HG02763 (cell line): ENCODE results near the gene LGALS9.
A peak's percentile ranks its signal among the peaks of the same experiment; 100 is the strongest.
"Not testable (repeated sequence)": the region's sequence is repeated elsewhere in the genome, so short reads cannot be mapped to it uniquely, and the experiment has no call there.

Experiments used
- ATAC-seq: cut with Tn5 transposase; IDR thresholded peaks from one replicate; pipeline ENCODE4 v1.9.1; 2021; ENCODE audit warnings: mild to moderate bottlenecking, moderate library complexity; ENCODE audit not compliant: unreplicated experiment

Gene LGALS9

GRCh38 chr17:27627514-27627913 is 3.5 kb upstream of the LGALS9 start:
- ATAC-seq, result no peak

- no peak for ATAC-seq
These were observed 2.6 kb upstream of the LGALS9 start for GRCh38 chr17:27628376-27628775.

DNA sequence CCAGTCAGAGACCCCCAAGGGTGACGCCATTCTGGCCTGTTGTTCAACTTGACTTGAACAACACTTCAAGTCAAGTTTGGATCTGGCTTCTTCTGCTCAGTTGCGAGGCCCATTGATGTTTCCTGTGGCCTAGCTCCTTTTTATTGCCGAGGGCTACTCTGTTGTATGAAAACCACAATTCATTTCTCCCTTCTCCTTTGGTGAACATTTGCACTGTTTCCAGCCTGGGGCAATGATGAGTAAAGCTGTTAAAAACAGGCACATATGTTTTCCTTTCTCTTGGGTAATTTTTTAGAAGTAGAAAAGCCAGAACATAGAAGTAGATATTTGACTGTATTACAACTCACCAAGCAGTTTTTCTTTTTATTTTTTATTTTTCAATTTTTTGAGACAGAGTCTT is 1.7 kb upstream of the LGALS9 start:
- ATAC-seq, result not testable (repeated sequence)

- peak; percentile 38 for ATAC-seq
These were observed 398 bp downstream of the LGALS9 start for GRCh38 chr17:27631411-27631760.

DNA sequence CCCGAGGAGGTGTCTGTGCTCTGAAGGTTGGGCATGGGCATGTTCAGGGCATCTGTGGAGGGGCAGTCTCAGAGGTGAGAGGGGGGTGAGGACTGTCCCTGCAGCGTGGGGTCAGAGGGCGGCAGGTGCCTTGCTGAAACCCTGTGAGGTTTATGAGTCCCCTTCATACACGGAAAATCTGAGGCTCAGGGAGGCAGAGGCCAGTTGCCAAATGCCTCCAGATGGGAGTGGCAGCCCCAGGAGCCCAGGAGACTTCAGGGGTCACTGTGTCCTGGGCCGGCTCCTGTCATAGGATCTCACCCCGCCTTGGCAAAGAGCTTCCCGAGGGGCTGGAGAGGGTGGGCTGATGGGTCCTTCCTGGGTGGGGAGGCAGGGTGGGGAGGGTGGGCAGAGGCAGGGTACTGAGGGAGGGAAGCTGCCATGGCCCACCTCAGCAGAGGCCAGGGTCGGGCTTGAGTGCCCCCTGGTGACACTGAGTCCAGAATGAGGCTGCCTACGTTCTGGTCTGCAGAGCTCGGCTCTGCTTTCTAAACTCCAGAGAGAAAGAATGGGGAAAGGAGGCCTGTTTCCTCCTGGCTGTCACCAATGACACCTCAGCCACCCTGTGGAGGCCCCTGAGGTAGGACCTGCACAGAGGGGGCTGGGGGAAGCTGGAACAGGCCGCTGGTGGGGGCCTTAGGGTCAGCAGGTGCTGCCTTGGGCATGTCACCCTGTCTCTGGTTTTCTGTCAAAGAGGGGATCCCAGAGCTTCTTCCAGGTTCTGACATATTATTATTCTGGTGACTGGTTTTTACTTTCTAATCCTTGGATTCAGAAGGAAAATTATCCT is 1.1 kb downstream of the LGALS9 start:
- ATAC-seq, result no peak

DNA sequence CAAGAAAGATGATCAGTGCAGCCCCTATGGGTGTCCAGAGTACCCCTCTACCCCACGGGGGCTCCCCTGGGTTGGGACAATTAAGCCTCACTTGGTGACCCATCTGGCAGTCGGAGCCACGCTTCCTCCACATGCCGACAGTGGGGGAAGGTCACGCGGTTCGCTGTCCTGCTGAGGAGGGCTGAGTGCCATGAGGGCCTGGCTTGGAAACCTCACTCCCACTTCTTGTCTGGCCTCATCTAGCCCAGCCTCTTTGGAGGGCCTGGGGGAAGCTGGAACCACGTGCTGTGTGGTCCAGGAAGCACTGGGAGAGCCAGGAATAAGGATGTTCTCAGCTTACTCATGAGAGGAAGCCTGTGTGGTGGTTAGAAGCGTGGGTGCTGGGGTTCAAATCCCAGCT is 1.8 kb downstream of the LGALS9 start:
- ATAC-seq, result not testable (repeated sequence)

DNA sequence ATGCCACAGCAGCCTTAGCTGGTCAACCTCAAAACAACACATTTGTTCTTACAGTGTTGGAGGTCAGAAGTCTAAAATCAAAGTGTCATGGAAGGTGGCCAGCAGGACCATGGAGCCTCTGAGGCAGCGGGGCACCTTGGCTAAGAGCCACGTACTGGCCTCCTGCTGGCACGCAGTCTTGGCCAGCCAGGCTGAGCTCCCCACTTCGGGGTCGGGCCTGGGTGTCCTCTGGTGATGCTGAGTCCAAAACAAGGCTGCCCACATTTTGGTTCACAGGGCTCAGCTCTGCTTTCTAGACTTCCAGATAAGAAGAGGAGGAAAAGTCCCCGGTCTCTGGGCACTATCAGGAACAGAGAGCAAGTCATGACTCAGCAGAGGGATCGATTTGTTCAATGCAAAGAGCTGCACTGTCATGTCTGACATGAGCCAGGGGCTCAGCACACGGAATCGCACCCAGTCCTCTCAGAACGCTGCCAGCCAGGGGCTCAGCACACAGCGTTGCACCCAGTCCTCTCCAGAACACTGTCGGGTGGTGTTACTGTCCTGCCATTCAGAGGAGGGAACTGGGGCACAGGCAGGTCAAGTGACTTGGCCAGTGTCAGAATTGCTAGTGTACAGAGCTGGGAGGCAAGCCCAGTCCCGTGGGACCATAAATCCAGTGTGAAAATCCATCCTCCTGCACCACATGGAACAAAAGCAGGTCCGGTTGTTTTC is 2.5 kb downstream of the LGALS9 start:
- ATAC-seq, result no peak

- no peak for ATAC-seq
These were observed 3.0 kb downstream of the LGALS9 start for GRCh38 chr17:27634026-27634335.

DNA sequence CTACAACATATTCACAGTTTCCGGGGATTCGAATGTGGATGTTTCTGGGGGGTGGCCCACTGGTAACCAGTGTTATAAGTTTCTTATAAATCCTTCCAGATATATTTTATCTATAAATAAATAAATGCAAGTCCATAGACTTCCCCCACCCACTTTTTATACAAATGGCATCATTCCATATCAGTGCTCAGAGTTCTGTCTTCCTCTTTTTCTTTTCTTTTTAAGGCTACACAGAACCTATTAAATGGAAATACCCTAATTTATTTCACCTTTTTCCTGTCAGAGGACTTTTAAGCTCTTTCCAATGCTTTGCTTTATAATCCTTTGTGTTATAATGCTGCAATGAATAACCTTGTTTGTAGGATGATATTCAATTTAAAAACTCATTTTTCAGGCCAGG is 3.8 kb downstream of the LGALS9 start:
- no peak for ATAC-seq

- no peak for ATAC-seq
These were observed 4.4 kb downstream of the LGALS9 start for GRCh38 chr17:27635275-27635823.

DNA sequence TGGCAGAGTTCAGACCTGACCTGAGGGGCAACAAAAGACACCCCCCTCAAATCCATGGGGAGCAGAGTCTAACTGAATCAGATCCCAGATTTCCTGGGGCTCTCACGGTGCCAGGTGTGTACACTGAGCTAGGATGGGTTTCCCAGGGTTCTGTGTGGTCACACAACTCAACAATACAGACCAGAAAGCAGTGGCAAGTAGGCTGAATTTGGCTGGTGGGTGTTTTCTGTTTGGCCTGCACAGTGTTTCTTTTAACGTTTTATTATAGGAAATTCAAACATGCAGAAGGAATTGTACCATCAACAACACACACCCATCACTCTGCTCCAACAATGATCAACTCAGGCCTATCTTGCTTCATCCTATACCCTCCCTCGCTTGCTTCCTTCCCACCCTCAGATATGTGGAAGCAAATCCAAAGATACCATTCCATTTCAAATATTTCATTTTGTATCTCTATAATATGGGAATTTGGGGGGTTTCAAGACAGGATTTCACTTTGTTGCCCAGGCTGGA is 5.1 kb downstream of the LGALS9 start:
- not testable (repeated sequence) for ATAC-seq

DNA sequence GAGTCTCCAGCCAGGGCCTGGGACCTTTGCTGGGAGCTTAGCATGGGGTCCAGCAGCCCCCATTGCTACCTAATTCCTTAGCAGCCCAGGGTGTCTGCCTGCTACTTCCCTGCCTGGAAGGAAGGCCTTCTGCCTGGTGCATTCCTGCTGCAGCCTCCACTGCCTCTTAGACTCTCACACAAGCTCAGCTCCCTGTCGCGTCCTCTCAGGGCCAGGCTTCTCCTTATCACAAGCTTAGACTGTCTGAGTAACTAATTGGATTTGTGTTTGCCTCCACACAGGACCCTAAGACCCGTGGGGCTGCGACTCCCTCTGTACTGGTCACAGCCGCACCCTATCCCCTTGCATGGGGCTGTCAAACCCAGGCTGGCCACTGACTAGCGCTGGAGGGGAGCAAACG is 6.8 kb downstream of the LGALS9 start:
- not testable (repeated sequence) for ATAC-seq

DNA sequence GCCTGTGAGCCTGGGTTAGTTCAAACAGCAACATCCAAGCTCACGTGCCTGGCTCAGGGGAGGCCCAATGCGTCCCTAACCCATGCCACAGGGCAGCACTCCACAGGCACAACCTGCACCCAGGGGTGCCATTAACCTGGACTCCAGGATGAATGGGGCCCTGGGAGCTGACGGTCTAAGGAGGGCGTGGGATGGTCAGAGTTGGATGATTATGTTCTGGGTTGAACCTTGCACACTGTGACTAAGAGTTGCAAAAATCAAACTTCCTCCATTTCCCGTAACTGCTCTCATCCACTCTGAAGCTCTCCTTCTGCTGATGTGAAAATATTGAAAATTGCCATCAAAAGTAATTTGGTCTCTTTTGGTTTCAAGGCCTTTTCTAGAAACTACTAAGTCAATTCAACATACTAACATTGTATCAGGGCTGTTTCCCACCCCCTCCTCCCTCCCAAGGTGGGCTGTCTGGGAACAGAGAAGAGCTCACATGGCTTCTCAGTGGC is 7.5 kb downstream of the LGALS9 start:
- ATAC-seq, result not testable (repeated sequence)

DNA sequence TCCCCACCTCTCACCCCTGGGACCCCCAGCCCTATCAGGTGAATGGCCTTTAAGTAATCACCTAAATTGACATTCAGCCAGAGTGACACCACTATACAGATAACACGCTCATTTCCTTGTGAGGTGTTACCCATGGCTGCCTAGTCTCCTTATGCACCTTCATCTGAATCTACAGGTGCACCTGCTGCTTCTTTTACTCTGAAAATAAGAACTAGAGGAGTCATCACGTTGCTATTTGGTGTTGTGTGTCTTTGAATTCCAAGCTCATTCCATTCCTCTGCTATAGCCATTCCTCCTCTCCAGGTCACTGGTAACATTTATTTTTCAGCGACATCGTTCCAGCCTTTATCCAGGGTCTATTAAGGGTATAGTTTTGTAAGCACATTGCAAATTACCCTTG is 9.8 kb downstream of the LGALS9 start:
- no peak for ATAC-seq

DNA sequence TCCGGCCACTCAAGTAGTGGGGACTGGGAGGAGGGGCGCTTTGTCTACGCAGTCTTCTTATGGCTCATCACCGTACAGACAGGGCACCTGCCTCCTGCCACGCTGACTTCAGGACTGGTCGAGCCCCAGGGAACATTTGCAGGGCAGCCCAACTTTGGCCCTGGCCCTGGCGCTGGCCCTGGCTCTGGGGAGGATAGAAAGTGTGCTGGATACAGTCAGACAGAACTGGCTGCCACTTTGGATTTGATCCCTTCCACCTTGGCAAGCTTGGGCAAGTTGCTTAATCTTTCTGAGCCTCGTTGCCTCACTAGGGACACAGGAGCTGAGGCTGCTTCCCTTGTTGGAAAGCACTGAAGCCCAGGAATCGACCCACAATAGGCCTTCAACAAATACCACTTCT is 13.6 kb downstream of the LGALS9 start:
- no peak for ATAC-seq

DNA sequence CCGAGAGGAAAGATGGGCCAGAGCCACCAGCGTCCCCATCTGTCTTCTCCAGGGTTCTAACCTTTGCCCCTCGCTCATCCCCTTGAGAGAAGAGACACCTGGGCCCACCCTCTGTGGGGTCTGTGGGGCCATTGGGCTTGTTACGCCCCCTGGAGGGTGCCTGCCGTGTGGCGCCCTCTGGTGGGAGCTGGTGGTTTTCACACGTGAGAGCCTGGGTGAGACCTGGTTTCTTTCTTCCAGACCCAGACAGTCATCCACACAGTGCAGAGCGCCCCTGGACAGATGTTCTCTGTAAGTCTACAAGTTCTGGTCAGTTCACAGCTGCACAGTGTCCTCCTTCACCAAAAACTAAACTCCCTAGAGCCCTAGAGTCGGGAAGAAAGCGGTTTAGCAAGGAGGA is 14.6 kb downstream of the LGALS9 start:
- ATAC-seq, result not testable (repeated sequence)

DNA sequence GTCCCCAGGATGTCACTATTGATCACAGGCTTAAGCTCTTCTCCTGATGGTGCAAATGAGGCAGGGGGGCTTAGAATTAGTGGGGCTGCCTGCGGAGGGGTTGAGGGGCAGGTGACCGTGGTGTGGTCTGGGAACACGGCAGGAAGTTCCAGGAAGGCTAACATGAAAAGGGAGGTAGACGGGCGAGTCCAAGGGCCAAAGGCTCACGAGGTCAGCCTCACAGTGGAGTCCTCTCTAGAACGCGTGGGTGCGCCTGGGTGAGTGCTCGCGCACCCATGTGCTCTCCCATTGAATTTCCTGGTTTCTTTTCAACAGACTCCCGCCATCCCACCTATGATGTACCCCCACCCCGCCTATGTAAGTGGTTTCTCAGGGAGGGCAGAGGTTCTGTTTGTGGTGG is 15.2 kb downstream of the LGALS9 start:
- ATAC-seq, result no peak

DNA sequence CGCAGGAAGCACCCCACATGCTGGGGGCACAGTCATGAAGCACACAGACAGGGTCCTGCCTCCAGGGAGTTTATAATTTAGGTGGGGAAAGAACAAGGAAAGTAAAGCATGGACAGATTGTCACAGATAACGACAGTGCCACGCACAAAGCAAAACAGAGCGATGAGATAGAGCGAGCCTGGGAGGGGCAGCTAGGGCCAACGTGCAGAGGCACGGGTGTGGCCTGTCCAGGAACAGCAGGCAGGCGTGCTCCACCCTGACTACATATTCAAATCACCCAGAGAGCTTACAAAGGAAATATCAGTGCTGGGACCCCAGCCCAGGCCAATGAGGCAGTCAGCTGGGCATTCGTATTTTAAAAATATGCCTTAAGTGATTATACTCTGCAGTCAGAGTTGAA is 16.8 kb downstream of the LGALS9 start:
- ATAC-seq, result no peak

- not testable (repeated sequence) for ATAC-seq
These were observed 18.2 kb downstream of the LGALS9 start for GRCh38 chr17:27649111-27649571.

GRCh38 chr17:27649929-27650328 is 18.9 kb downstream of the LGALS9 start:
- ATAC-seq, result no peak

DNA sequence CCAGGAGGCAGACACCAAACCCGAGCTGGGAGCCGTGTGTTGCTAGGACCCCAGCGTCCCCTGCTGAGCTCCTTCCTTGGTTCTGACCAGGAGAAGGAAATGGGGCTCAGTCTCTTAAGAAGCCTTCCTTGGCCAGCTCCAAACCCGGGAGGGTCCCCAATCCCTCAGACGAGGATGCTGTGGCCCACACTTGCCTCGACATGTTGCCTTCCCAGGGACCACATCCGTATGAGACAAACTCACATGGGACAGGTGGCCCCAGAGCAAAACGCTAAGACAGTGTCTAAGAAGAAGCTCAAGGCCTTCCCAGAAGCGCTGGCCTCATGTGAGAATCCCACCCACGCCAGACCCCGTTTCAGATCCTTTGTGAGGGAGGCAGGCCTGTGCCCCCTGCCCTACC is 19.8 kb downstream of the LGALS9 start:
- ATAC-seq, result no peak
